Loucy (cell line): ENCODE data around the gene TMEM59L.

Source experiments
- EZH2phosphoT487 ChIP-seq: fragments of 200-600 bp; IDR thresholded peaks from 2 replicates; pipeline ENCODE4 v1.6.1; 2018; ENCODE audit warnings: antibody characterized with exemption, mild to moderate bottlenecking, moderate library complexity, borderline replicate concordance
- TF ChIP-seq, protein P1 (sequence below): fragments of 200-600 bp; sonication (generic); conservative IDR thresholded peaks from 2 replicates; pipeline ENCODE4 v1.5.1; 2014; ENCODE audit warnings: mild to moderate bottlenecking, antibody characterized with exemption, low read length

DNA sequence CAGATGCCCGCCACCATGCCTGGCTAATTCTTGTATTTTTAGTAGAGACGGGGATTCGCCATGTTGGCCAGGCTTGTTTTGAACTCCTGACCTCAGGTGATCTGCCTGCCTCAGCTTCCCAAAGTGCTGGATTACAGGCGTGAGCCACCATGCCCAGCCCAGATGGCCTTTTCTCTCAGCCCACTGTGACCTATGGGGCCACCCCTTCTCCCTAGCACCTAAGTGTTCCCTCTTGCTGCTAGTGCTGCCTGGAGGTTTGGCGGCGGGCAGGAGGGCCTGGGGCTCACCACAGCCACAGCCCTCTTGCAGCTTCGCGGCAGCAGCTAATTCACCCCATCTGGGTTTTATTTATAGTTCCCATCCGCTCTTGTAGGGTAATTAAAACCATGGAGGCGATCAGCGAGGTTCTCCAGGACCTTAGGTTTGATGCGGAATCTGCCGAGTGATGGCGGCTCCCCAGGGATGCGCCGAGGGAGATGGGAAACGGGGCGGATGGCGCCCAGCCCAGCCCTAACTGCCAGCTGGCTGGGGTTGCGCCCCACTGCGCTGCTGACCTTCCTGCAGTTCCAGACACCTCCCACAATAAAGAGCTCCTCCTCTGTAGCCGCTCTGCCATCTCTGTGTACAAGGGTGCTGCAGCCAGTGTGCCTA, 20.8 kb upstream of the TMEM59L start:
- TF ChIP-seq, protein P1, sequence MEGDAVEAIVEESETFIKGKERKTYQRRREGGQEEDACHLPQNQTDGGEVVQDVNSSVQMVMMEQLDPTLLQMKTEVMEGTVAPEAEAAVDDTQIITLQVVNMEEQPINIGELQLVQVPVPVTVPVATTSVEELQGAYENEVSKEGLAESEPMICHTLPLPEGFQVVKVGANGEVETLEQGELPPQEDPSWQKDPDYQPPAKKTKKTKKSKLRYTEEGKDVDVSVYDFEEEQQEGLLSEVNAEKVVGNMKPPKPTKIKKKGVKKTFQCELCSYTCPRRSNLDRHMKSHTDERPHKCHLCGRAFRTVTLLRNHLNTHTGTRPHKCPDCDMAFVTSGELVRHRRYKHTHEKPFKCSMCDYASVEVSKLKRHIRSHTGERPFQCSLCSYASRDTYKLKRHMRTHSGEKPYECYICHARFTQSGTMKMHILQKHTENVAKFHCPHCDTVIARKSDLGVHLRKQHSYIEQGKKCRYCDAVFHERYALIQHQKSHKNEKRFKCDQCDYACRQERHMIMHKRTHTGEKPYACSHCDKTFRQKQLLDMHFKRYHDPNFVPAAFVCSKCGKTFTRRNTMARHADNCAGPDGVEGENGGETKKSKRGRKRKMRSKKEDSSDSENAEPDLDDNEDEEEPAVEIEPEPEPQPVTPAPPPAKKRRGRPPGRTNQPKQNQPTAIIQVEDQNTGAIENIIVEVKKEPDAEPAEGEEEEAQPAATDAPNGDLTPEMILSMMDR: no peak
- no peak for TF ChIP-seq EZH2phosphoT487
